RPMI7951 (cell line): Measurements from ENCODE around the gene MAD1L1. TPM values are rescaled to one million over a fixed set of nuclear protein-coding genes. Genes with fewer than 3 reads are reported as not detected.

ENCODE experiments used
- DNase-seq: peaks from one replicate; pipeline ENCODE4 v3.0.0-alpha.2; 2012; ENCODE audit warnings: low read depth
- total RNA-seq: library from RNA; depleted of rRNA; stranded (reverse); fragments of >200 nt; shearing (Covaris generic); gene quantifications from 2 replicates; pipeline ENCODE4 v1.2.3, GENCODE V29; 2014

MAD1L1 gene
- total RNA-seq, 1 experiment from 2014 or later = 133 TPM

DNA sequence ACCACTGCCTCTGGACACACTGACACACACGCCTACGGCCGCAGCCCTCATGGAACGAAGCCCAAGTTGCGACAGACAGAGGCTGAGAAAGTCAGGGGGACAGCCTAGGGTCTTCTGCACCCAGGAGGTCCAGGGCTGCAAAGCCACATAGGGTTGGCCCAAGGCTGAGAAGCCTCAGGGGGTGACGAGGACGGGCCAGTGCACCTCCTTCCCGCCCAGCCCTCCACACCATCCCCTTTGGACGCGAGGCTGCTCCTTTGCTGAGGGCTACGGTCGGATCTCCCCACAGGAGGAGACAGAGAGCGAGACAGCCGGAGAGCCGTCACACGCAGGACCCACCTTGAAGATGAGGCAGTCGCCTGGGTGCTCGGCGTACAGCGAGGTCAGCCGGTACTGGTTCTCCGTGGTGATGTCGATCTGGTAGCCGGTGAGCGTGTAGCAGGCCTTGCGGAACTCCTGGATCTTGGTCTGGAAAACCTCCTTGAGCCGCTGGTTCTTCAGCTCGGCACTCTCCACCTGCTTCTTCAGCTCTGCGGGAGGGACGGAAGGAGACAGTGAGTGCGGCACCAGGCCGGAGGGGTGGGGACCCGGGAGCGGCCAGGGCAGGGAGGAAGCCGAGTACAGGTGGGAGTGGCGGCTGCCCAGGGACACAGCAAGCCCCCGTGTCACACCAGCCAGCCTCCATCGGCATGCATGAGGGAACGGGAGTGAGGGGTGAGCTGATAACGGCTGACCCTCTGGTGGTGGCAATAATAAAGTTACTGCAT lies 334.7 kb downstream of the MAD1L1 start:
- DNase-seq = no peak

DNA sequence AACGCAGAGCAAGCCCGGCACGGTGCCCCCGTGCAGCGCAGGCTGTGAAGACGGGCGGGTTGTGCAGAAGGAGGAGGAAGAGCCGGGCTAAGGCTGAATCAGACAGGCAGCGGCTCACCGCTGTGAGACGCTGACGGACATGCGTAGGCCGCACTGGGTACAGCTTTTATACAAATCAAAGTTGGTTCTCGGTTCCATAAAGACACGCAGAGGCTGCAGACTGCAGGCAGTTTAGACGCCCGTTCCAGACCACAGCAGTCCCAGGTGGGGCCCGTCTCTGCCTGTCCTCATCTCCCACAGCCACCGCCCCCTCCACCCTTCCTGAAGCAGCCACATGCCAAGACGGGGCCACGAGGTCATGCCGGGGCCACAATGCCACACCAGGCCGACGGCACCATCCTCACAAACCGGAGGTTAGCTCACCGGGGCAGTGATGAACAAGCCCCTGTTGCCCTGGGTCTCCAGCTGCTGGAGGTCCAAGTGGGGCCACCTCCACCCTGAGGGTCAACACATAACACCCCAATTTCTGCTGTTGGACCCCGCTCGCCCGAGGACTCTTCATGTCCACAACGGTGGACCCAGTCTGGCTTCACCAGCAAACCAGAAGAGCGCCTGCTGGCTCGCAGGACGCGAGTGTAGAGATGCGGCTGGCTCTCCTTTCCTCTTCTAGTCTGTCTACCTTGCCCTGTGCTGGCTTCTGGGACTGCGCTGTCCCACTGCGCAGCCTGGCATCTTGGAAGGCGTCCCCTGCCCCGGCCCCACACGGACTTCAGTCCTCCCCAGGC lies 335.5 kb downstream of the MAD1L1 start:
- DNase-seq = no peak

DNA sequence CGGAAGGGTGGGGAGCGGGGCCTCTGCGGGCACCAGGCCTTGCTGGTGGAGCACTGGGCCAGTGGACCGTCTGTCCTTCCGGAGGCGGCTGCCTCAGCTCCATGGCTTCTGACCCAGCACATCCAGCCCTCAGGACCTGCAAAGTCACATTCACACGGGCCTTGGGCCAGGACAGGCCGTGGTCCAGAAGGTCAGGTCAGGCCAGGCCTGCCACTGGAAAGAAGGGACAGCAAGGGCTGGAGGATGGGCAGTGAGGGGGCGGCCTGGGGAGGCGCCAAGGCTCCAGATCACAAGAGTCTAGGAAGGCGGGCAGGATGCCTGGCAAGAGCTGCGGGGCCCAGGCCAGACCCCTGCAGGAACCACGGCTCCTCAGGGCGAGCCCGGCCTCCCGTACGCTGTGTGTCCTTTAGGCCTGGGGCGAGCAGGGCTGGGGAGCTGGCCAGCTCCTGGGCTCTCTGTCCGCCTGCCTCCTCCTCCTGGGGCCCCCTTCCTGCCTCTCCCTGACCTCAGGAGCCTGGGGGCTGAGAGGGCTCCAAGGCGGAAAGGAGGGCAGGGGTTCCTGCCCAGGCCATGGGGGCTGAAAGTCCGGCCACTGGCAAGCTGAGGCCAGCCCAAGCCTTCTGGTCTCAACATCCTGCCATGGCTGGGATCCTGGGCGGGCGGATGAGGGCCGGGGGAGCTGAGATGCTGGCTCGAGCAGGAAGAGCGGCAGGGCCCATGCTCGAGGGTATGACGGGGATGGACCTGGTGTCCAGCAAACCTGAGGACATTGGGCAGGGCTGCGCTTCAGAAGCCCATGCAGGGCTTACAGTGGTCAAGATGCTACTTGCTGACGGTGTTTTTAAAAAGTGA lies 336.9 kb downstream of the MAD1L1 start:
- DNase-seq = no peak

- DNase-seq = no peak
Measured at GRCh38 chr7:1894906-1895663, 337.7 kb downstream of the MAD1L1 start.

- no peak for DNase-seq
Measured at GRCh38 chr7:1894313-1894900, 338.3 kb downstream of the MAD1L1 start.

GRCh38 chr7:1893451-1893850 lies 339.3 kb downstream of the MAD1L1 start:
- no peak for DNase-seq

DNA sequence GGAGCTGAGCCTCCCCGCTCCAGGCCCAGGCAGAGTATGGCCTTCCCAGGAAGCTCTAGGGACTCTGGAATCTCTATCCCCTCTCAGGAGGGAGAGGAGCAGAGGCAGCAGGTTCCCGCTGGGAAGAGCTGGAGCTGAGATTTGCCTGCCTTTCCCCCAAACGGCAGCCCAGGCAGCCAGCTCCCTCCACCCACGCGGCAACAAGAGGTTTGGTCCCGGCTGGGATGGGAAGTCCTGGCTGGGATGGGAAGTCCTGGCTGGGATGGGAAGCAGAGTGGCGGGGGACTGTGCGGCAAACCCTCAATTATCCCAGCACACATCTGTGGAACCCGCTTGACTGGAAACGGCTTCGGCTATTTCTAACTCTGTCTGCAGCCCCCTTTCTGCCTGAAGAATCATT lies 339.7 kb downstream of the MAD1L1 start:
- no peak for DNase-seq

GRCh38 chr7:1892011-1892965 lies 340.5 kb downstream of the MAD1L1 start:
- no peak for DNase-seq

DNA sequence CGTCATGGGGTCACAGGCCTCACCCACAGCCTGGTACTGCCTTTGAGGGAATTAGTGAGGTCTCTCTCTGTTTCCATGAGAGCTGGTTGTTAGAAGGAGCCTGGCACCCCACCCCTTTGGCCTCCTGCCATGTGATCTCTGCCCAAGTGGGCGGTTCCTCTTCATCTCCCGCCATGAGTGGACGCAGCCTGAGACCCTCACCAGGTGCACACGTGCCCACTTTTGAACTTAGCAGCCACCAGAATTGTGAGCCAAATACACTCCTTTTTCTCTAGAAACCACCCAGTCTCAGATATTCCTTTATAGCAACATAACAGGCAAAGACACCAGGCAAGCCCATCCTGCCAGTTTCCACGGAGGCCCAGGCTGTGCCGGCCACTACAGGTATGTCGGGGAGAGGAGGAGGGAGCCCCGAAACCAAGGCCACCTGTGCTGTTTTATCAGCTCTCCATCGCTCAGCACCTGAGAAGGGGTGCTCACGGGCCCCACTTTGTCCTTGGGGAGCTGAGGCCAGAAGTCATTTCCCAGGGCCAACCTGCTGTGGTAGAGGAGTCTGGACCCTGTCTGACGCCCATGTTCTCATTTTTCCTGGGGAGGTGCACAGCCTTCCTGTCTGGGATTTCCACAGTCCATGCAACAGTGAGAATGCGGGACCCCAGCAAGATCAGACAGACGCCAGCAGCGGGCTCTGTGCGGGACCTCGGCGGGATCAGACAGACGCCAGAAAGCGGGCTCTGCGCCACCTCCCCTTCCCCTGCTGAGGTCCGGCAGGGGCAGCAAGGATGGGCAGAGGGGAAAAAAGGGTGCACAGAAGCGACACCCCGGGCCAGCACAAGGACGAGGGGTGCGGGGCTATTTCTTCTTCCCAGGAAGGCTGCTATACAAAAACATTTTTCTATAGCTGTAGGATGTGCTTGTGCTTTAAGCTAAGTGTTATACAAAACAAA lies 342.2 kb downstream of the MAD1L1 start:
- DNase-seq = peak; percentile 10

DNA sequence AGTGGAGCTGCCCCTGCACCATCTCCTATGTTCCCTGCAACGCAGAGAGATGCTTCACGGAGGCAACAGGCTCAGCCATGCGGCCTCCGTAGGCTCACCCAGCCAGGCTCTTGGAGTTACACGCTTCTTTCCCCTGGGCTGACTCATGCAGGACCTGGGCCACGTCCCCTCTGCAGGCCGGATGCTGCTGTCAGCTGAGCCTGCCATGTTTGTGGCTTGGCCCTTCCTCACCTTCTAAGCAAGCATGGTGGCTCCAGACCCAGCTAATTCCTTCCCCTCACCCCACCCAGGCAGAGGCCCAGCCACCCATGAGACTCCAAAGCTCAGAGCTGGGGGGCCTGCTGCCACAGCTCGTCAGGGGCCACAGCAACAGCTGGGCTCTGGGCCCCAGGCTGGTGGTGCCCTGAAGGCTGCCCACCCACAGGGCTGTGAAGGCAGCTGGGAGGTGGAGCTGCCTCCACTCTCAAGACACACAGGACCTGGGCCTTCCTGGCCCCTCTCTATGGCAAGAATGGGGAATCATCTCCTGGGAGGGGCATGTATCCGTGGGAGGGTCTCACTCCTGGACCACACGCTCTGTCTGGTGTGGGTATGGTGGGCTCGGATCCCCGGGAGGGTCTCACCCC lies 343.1 kb downstream of the MAD1L1 start:
- DNase-seq = peak; percentile 94

GRCh38 chr7:1889091-1889490 lies 343.7 kb downstream of the MAD1L1 start:
- no peak for DNase-seq

DNA sequence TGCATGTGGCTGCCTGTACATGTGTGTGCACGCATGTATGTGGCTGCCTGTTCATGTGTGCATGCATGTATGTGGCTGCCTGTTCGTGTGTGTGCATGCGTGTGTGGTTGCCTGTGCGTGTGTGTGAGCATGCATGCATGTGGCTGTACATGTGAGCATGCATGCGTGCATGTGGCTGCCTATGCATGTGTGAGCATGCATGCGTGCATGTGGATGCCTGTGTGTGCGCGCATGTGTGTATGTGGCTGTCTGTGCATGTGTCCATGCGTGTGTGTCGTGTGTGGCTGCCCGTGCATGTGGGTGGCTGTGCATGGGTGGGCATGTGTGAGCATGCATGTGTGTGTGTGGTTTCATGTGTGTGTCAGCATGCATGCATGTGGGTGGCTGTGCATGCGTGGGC lies 344.3 kb downstream of the MAD1L1 start:
- no peak for DNase-seq

- DNase-seq = no peak
Measured at GRCh38 chr7:1887251-1887650, 345.5 kb downstream of the MAD1L1 start.

GRCh38 chr7:1886361-1887064 lies 346.2 kb downstream of the MAD1L1 start:
- DNase-seq = no peak

DNA sequence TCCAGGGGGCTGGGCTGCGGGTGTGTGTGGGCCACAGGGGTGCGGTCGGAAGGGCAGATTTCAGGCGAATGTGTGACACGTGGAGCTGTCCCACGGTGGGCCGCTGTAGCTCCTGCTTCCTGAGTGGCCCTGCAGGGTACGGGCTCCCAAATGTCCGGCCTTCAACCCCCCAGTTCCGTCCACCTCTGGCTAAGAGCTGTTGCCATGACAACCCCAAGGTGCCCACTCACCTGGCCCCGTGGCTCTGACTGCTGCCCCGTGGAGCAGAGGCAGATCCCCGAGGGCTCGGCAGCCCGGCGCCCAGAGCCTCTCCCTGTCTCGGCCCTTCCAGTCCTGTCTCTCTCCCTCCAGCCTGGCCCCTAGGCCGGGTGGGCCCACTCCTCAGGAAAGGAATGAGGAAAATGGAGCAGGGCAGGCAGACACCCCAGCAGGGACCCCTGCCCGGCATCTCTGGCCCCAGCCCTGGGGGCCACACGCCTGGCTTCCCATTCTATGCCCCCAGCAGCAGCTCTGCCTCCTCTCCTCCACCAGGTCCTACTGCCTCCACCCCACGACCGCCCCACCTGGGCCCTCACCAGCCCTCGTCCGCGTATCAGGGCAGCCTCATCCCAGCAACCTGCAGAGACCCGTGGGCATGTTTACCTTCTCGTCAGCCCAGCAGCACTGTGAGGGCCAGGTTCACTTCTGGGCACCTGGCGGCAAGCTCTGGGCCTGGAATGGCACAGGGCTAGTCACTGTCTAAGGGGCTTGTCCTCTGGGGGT lies 347.1 kb downstream of the MAD1L1 start:
- DNase-seq = no peak

- DNase-seq = peak; percentile 63
Measured at GRCh38 chr7:1884583-1885350, 348.0 kb downstream of the MAD1L1 start.
